Hematopoietic multipotent progenitor cell treated with erythropoietin and hydrocortisone succinate and interleukin-3 and kit ligand, for 17 days (in vitro differentiated cells): ENCODE measurements around the gene MAPK8IP3.

Experiments used
- DNase-seq: peaks from one replicate; pipeline ENCODE4 v3.0.0-alpha.2; 2015; ENCODE audit warnings: low spot score

Gene MAPK8IP3, protein sequence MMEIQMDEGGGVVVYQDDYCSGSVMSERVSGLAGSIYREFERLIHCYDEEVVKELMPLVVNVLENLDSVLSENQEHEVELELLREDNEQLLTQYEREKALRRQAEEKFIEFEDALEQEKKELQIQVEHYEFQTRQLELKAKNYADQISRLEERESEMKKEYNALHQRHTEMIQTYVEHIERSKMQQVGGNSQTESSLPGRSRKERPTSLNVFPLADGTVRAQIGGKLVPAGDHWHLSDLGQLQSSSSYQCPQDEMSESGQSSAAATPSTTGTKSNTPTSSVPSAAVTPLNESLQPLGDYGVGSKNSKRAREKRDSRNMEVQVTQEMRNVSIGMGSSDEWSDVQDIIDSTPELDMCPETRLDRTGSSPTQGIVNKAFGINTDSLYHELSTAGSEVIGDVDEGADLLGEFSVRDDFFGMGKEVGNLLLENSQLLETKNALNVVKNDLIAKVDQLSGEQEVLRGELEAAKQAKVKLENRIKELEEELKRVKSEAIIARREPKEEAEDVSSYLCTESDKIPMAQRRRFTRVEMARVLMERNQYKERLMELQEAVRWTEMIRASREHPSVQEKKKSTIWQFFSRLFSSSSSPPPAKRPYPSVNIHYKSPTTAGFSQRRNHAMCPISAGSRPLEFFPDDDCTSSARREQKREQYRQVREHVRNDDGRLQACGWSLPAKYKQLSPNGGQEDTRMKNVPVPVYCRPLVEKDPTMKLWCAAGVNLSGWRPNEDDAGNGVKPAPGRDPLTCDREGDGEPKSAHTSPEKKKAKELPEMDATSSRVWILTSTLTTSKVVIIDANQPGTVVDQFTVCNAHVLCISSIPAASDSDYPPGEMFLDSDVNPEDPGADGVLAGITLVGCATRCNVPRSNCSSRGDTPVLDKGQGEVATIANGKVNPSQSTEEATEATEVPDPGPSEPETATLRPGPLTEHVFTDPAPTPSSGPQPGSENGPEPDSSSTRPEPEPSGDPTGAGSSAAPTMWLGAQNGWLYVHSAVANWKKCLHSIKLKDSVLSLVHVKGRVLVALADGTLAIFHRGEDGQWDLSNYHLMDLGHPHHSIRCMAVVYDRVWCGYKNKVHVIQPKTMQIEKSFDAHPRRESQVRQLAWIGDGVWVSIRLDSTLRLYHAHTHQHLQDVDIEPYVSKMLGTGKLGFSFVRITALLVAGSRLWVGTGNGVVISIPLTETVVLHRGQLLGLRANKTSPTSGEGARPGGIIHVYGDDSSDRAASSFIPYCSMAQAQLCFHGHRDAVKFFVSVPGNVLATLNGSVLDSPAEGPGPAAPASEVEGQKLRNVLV (N-terminal part only)

DNA sequence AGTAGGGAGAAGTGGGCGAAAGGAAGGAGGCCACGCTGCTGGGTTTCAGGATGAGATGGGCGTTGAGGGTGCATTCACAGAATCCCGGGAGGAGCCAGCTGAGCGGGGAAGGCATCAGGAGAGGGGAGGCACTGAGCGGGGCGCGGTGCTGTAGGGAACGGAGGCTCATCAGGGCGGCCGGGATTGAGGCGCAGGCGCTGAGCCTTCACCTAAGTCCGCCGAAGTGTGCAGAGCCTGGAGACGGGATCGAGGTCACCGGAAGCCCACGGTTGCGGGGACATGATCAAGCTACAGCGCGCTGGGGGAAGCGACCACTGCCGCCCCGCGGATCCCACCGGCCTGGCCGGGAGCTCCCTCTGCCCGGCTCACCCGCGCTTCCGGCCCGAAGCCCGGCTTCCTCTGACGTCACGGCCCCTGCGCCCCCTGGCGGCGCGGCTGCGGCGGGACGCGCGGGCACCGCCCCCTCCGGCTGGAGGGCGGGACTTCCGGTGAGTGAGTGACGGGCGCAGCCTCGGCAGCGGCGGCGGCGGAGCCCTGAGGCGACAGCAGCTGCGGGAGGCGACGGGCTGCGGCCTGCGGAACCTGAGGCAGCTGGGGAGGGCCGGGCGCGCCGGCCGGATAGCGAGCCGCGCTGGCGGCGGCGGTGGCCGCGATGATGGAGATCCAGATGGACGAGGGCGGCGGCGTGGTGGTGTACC is at the start of gene MAPK8IP3:
Gene MAPK8IP3 (plus strand): TSS at position 508 of the 698 bp plus-strand sequence. CDS start 145 bp downstream, at position 653.
- peak; percentile 96 for DNase-seq

DNA sequence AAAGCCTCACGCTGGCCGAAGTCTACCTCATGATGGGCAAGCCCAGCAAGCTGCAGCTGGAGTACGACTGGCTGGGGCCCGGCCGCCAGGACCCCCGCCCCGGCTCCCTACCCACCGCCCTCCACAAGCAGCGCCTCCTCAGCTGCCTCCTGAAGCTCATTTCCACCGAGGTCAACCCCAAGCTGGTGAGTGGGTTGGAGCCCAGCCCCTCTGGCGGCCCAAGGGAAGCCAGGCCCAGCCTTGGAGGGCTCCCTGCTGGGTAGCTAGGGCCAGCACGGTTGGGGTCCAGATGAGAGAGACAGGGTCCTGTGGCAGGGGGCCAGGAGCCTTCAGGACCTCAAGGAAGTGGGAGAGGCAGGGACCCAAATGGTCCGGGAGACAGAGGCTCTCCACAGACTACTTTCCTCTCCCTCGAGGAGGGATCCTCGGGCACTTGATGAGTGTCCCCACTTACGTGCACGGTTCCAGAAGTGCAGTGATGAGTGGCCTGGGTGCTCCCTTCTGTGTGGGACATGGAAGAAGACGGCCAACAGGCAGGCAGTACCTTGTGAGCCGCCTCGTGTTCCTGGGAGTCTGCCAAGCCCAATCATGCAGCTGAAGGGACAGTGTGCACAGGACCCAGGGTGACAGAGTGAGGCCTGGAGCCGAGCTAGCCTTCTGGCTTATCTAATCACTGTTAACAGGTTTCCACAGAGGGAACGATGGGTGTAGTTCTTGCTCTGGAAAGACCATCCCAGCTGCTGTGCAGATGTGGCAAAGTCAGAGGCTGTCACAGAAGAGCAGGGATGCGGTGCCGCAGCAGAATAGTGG is 49.0 kb upstream of the MAPK8IP3 start:
- peak; percentile 50 for DNase-seq

DNA sequence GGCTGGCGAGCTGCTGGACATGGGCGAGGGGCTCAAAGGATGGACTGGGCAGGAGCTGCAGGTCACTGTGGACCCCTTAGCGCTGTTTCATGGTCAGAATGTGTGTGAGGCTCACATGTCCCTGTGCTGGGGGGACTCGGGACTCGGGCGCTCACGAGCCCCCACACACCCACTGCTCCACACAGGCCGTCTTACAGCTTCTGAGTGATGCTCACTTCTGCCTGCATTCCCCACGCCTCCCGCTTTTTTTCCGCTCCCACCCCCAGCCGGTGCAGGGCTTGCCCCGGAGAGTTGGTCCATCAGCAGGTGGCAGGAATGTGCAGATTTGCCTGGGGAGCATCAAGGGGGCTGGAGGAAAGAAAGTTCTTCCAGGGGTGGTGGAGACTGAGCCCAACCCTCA is 48.2 kb upstream of the MAPK8IP3 start:
- DNase-seq, result no peak

DNA sequence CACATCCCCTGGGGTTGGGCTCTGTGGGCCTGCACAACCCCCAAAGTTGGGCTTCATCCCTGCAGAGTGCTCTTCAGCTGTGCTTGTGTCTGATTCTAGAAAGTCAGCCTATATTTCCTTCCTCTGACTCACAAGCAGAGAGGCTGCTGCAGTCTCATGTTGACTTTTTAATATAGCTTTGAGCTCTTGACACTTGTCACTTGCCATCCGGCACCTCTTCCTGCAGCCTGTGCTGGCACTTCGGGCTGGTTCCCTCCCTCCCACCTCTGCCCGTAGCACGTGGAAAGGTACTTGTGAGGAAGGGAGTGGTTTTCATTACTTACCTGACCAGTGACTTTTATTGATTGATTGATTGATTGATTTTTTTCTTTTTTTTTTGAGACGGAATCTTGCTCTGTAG is 47.0 kb upstream of the MAPK8IP3 start:
- no peak for DNase-seq

DNA sequence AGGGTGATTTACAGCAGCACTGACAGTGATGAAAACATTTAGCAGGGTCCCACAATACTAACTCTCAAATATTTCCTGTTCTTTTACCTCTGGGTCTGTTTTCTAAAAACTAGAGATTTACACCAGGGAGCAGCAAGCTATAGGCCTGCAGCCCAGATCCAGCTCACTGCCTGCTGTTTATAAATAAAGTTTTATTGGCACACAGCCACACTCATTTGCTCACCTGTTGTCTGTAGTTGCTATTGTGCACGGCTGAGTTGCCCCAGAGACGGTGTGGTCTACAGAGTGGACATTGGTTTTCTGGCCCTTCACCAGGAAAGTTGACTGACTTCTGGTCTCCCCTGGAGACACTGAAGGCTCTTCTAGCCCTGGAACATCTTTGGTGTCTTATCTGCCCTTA is 44.2 kb upstream of the MAPK8IP3 start:
- no peak for DNase-seq

DNA sequence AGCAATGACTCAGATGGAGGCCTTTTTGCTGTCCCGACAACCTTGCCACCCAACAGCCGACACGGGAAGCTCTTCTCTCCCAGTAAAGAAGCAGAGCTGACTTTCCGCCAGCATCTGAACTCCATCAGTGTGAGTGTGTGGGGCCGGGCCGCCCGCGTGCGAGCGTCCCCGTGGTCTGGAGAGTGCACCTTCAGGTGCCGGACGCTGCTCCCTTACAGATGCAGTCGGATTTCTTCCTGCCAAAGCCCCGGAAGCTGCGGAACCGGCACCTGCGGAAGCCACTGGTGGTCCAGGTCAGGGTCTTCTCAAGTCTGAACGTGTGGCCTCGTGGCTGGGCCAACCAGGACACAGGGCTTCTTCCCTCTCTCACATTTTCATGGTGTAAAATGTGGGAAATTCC is 43.5 kb upstream of the MAPK8IP3 start:
- DNase-seq, result no peak

DNA sequence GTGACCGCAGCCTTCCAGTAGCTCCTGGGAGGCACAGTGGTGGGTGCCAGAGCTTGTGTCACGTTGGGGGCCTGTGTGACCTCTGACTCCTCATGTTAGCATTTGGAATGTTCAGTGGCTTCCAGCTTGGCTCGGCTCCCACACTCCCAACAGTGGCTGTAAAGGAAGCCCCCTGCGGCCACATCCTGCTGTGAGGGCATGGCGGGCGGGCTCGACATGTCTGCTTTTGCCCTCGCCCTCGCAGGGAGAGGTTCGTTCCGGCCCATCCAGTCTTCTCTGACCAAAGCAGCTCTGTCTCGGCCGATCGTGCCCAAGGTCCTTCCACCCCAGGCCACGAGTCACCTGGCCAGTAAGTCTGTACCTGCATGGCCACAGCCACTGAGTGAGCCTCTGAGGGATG is 40.2 kb upstream of the MAPK8IP3 start:
- no peak for DNase-seq

DNA sequence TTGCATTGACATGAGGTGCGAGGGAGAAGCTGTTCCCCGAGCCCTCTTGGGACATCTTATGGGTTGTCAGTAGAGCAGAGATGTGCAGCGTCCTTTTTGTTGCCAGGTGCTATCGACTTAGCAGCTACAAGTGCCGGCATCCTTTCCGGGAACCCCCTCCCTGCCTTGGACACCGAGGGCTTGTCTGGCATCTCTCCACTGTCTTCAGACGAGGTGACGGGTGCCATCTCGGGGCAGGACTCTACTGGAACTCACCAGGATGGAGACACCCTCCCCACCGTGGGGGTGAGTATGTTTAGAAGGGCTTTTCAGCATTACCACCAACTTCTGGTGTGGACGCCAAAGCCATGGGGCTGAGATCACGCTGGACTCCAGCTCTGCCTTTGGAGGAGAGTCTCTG is 39.7 kb upstream of the MAPK8IP3 start:
- no peak for DNase-seq

DNA sequence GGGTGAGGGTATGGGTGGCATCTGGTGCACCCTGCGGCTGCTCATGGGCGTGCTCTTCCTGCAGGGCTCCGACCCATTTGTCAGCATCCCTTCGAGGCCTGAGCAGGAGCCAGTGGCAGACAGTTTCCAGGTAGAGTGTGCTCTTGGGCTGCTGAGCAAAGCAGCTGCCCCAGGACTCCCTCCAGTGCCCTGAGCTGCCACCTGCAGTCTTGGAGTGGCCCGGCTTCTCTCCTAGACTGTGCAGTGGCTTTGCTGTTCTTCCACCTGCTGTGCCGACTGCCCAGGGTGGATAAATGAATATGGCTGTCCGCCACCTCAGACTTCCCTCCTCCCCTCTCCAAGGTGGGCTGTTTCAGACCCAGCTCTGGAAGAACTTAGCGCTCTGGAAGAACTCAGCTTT is 38.7 kb upstream of the MAPK8IP3 start:
- no peak for DNase-seq

DNA sequence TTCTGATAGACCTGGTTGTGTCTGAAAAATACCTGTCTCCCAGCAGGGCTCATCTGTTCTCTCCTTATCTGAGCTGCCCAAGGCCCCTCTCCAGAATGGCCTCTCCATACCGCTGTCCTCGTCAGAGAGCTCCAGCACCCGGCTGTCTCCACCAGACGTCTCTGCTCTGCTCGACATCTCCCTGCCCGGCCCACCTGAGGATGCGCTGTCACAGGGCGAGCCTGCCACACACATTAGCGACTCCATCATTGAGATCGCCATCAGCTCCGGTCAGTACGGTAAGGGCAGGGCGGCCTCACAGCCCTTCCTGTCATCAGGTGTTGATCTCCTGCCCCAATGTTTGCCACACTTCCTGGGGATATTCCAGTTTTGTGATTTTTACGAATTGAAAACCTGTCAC is 38.1 kb upstream of the MAPK8IP3 start:
- DNase-seq, result no peak

DNA sequence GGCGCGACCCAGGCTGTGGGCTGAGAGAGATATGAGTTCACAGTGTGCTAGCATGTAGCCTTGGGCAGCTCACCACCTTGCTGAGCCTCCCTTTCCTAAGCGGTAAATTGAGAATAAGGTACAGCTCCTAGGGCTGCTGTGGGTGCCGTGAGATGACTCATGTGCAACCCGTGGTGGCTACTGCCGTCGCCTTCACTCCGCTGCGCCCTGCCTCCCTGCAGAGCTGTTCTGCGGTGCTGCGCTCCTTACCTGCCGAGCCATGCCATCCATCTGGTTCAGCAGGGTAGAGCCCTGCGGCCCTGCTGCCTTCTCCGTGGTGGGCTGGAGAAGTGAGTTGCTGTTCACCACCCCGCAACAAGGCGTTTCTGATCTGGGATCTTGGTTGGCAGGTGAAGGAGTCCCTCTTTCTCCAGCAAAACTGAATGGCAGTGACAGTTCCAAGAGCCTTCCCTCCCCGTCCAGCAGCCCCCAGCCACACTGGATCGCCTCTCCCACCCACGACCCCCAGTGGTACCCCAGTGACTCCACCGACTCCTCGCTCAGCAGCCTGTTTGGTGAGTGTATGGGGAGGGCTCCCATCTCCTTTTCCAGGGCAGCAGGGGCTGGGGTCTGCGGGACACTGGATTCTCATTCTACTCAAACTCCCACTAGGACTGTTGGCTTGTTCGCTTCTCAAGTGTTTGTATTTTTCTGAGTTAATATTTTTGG is 37.2 kb upstream of the MAPK8IP3 start:
- DNase-seq, result no peak

DNA sequence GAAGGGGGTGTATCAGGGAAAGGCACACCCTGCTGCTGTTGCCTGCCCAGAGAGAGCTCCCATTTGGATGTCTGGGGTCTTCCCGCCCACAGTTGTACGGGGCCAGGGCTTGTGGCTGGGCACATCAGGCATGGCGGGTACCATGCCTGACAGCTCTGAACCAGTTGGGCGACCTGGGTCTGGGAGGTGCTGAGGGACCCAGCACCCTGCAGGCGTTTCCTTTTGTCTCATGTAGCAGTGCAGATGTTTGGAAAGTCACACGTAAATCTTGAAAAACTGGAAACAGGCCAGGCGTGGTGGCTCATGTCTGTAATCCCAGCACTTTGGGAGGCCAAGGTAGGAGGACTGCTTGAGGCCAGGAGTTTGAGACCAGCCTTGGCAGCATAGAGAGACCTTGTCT is 36.3 kb upstream of the MAPK8IP3 start:
- DNase-seq, result no peak

DNA sequence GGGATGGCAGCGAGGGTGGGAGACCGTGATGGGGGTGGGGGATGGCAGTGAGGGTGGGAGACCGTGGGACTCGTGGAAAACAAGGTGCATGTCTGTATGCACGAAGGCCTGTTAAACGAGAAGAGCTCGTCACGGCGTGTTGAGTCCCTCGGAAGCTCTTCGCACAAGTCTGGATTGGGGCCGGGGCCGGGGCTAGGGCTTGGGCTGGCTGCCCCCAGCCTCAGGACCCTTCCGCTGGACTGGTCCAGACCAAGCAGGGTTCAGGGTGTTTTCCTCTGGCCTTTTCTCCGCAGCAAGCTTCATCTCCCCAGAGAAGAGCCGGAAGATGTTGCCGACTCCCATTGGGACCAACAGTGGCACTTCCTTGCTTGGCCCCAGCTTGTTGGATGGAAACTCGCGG is 35.6 kb upstream of the MAPK8IP3 start:
- DNase-seq, result no peak

DNA sequence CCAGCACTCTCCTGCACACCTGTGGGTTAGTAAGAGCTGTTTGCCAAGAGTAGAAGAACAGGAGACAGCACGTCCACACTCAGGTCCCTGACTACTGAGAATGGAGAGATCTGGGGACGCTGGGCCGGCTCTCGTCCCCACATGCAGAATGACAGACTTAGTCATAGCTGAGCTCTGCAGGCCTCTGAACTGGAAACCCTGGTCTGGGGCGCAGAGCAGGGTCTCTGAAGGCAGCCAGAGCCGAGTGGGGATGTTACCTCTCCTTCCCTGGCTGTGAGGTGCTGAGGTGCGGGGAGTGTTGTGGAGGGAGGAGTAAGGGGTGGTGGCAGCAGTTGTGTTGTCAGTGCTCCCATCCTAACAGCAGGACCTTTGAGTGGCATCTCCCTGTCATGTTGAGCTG is 35.1 kb upstream of the MAPK8IP3 start:
- no peak for DNase-seq

DNA sequence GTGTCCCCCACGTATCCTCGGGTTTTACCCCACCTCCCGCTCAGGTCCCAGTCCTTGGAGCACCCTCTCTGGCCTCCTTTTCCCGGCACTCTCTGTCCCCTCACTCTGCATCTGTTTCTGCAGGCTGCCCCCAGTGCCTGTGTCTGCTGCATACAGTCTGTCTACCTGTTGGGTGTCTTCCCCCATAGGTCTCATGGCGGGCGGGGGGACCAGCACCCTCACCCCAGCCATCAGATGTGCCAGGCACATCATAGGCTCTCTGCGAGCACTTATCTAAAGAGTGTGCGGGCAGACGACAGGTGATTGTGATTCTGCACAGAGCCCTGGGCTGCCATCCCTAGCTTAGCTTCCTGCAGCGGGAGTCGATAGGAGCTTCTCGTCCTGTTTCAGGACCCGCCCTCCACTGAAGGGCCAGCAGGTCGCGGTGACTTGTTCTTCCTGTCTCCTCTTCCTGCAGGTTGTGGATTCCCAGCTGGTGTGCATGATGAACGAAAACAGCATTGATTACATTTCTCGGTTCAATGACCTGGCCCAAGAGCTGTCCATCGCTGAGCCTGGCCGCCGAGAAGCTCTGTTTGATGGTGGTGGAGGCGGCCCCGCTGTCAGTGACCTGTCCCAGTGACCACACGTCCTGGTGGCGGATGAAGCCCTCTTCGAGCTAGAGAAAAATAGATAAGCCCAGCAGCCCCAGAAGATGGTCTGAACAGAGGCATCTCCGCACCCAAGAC is 32.4 kb upstream of the MAPK8IP3 start:
- DNase-seq, result no peak

DNA sequence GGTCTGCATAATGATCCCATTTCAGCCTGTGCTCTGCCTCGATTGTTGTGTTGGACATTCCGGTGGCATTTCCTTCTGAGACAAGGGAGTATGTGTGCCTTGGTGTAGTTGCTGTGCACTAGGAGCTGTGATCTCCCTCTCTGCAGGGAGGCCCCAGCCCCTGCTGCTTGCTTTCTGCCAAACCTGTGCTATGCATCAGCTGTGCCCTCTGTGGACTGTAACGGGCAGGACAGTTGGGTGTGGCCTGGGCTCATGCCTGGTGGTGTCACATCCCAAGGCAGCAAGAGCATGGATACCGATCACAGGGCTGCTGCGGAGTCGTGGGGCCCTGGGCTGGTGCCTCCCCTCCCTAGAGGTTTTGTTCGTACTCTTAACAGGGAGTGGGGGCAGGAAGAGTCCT is 31.7 kb upstream of the MAPK8IP3 start:
- no peak for DNase-seq

DNA sequence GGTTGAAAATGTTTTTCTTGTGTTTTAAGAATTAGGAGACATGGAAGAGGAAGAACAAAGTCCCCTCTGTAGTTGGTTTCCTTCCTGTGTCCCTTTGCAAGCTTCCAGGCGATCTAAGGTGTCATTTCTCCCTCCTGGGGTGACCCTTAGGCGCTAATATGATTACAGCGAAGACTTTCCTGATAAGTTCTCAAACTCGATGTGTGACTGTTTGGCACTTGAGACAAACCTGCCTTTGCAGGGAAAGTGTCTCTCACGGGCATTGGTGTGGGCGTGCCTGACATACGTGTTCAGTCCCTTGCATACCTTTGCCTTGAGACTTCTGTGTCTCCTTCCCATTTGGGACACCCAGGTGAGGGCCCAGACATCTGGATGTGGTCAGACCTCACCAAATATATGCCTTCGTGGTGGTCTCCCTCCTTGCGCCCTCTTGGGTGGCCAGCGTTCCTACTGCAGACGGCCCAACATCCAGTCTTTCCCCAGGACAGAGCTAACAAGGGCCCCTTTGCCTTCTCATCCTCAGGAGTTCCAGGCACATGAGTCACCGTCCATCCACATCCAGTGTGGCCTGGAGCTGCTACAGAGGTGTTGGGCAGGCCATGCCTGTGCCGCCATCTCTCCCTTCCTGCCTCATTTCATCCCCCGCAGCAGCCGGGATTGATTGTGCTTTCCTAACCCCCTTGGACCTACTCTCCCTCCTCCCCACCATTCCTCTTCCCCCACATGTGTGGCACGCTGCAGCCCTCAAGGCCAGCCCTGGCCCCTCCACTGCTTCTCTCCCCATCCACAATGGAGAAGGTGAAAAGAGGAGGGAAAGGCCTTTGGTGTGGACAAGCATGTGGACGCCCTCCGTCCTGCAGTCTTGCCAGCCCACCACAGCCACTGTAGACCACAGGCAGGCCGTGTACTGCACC is 31.0 kb upstream of the MAPK8IP3 start:
- DNase-seq, result no peak

DNA sequence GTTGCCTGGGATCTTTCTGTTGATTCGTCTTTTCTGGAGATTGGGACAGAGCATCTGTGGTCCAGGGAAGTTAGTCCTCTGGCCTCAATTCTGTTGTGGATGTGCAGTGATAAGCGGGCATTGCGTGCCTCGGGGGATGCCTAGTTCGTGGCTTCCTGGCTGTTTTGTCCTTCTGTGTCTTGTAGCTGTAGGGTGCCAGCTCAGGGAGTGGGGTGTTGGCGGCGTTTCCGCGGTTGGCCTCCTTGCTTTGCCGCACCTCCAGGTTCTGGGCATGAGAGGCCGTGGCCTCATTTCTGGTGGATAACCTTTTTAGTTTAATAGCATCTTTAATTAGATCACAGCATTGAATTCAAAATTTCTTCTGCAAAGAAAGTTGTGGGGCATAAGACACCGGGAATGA is 29.3 kb upstream of the MAPK8IP3 start:
- no peak for DNase-seq
